DND-41 (cell line): ENCODE data around the gene LIMK2.
"Not testable (repeated sequence)": the region's sequence is repeated elsewhere in the genome, so short reads cannot be mapped to it uniquely, and the experiment has no call there.

Source experiments
- ATAC-seq: fragments of 200-7000 bp; cut with Tn5 transposase; 3 replicates; pipeline ENCODE4 v1.9.1; 2021; ENCODE audit warnings: low read depth; ENCODE audit not compliant: insufficient read depth
- DNase-seq: peaks from one replicate; pipeline ENCODE4 v3.0.0-alpha.2; 2020
- H2AFZ ChIP-seq: 2 replicates; pipeline ENCODE4 v1.6.0; 2012; ENCODE audit warnings: low read depth, low read length
- H3K27ac ChIP-seq: 2 replicates; pipeline ENCODE4 v1.5.1; 2012; ENCODE audit warnings: low read length, inconsistent platforms
- H3K27me3 ChIP-seq: fragments of 200-600 bp; sonication (generic); 2 replicates; pipeline ENCODE4 v1.6.0; 2012; ENCODE audit warnings: low read length, mild to moderate bottlenecking, inconsistent platforms; ENCODE audit not compliant: insufficient read depth, poor library complexity
- H3K36me3 ChIP-seq: 2 replicates; pipeline ENCODE4 v1.5.1; 2012; ENCODE audit warnings: low read length, inconsistent platforms; ENCODE audit not compliant: insufficient read depth
- H3K4me1 ChIP-seq: 2 replicates; pipeline ENCODE4 v1.5.1; 2012; ENCODE audit warnings: mild to moderate bottlenecking, low read length; ENCODE audit not compliant: insufficient read depth
- H3K4me2 ChIP-seq: 2 replicates; pipeline ENCODE4 v1.6.0; 2012; ENCODE audit warnings: mild to moderate bottlenecking, moderate library complexity, low read length, inconsistent platforms; ENCODE audit not compliant: insufficient read depth
- H3K4me3 ChIP-seq, 2 experiments: fragments of 200-600 bp in 1 of 2; shearing (Covaris generic) in 1 of 2; 2 replicates each; pipeline ENCODE4 v1.5.1; 2012 to 2016; ENCODE audit warnings: inconsistent platforms in 2 of 2, low read length in 2 of 2, mild to moderate bottlenecking in 2 of 2, low read depth in 1 of 2, moderate library complexity in 1 of 2
- H3K79me2 ChIP-seq: 2 replicates; pipeline ENCODE4 v1.6.0; 2012; ENCODE audit warnings: low read length, inconsistent platforms; ENCODE audit not compliant: insufficient read depth
- H3K9ac ChIP-seq: 2 replicates; pipeline ENCODE4 v1.6.0; 2012; ENCODE audit warnings: low read depth, mild to moderate bottlenecking, inconsistent platforms, low read length, moderate library complexity
- H3K9me3 ChIP-seq: 2 replicates; pipeline ENCODE4 v1.5.1; 2012; ENCODE audit warnings: low read length, moderate library complexity, mild to moderate bottlenecking, inconsistent platforms; ENCODE audit not compliant: insufficient read depth, severe bottlenecking
- H4K20me1 ChIP-seq: 2 replicates; pipeline ENCODE4 v1.6.0; 2012; ENCODE audit warnings: low read length; ENCODE audit not compliant: insufficient read depth
- CTCF ChIP-seq: IDR thresholded peaks from 2 replicates; pipeline ENCODE4 v1.5.1; 2012; ENCODE audit warnings: borderline replicate concordance, low read length, moderate library complexity, mild to moderate bottlenecking; ENCODE audit not compliant: poor library complexity, severe bottlenecking; ENCODE audit errors: extremely low read depth
- EZH2 ChIP-seq: IDR thresholded peaks from 3 replicates; pipeline ENCODE4 v1.6.1; 2012; ENCODE audit warnings: borderline replicate concordance, low read depth, mild to moderate bottlenecking, moderate library complexity, low read length, inconsistent platforms; ENCODE audit not compliant: severe bottlenecking

LIMK2 gene

GRCh38 chr22:31221084-31221483 is 9.0 kb downstream of the LIMK2 start:
- Histone ChIP-seq H3K27ac (no peak overlapping the region), H3K27me3 (no peaks in the 10 kb centered on the region), H3K36me3 (peaks cover 5% of the 10 kb centered on the region; the same call in 1 of the 2 replicates), H3K4me2 (no peak overlapping the region), H4K20me1 (peaks cover 13% of the 10 kb centered on the region; the same call in 1 of the 2 replicates), H3K9ac (no peak overlapping the region), H3K9me3 (no peaks in the 10 kb centered on the region), H3K79me2 (peaks cover 37% of the 10 kb centered on the region), H3K4me1 (0 out of 2 replicates have a peak, but pooled peaks cover 4% of the 10 kb centered on the region), H3K4me3 (no peak overlapping the region), H2AFZ (no peak overlapping the region)
- ATAC-seq: no peak
- no peak for DNase-seq
- TF ChIP-seq CTCF (no peak), EZH2 (no peak)

DNA sequence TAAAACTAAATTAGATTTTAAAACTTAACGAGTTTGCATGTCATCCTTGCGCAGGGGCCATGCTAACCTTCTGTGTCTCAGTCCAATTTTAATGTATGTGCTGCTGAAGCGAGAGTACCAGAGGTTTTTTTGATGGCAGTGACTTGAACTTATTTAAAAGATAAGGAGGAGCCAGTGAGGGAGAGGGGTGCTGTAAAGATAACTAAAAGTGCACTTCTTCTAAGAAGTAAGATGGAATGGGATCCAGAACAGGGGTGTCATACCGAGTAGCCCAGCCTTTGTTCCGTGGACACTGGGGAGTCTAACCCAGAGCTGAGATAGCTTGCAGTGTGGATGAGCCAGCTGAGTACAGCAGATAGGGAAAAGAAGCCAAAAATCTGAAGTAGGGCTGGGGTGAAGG is 10.6 kb downstream of the LIMK2 start:
- Histone ChIP-seq H3K9ac (no peak overlapping the region), H3K9me3 (no peaks in the 10 kb centered on the region), H3K4me3 (no peak overlapping the region), H3K79me2 (peaks cover 35% of the 10 kb centered on the region), H3K27me3 (no peaks in the 10 kb centered on the region), H4K20me1 (peaks cover 13% of the 10 kb centered on the region; the same call in 1 of the 2 replicates), H3K4me2 (no peak overlapping the region), H2AFZ (no peak overlapping the region), H3K36me3 (peaks cover 18% of the 10 kb centered on the region; the same call in 1 of the 2 replicates), H3K27ac (no peak overlapping the region), H3K4me1 (0 out of 2 replicates have a peak, but pooled peaks cover 4% of the 10 kb centered on the region)
- DNase-seq: no peak
- TF ChIP-seq CTCF: no peak
- TF ChIP-seq EZH2: no peak
- no peak for ATAC-seq

GRCh38 chr22:31223786-31224191 is 11.7 kb downstream of the LIMK2 start:
- Histone ChIP-seq H3K4me2 (no peak overlapping the region), H3K4me3 (no peak overlapping the region), H3K9me3 (no peaks in the 10 kb centered on the region), H3K4me1 (0 out of 2 replicates have a peak, but pooled peaks cover under 1% of the 10 kb centered on the region), H3K27me3 (no peaks in the 10 kb centered on the region), H4K20me1 (peaks cover 13% of the 10 kb centered on the region; the same call in 1 of the 2 replicates), H3K27ac (no peak overlapping the region), H3K79me2 (peaks cover 34% of the 10 kb centered on the region), H3K36me3 (peaks cover 20% of the 10 kb centered on the region; the same call in 1 of the 2 replicates), H2AFZ (no peak overlapping the region), H3K9ac (no peak overlapping the region)
- ATAC-seq (no peak), DNase-seq (no peak)
- TF ChIP-seq CTCF (no peak), EZH2 (no peak)

GRCh38 chr22:31224691-31225090 is 12.6 kb downstream of the LIMK2 start:
- H3K9me3 ChIP-seq, H3K27ac ChIP-seq, H2AFZ ChIP-seq, H3K4me3 ChIP-seq, H3K4me1 ChIP-seq, H3K27me3 ChIP-seq, H3K9ac ChIP-seq, ATAC-seq, DNase-seq, H3K4me2 ChIP-seq: not testable (repeated sequence)
- peaks cover 13% of the 10 kb centered on the region; the same call in 1 of the 2 replicates for H4K20me1 ChIP-seq
- peaks cover 32% of the 10 kb centered on the region for H3K79me2 ChIP-seq
- peaks cover 20% of the 10 kb centered on the region; the same call in 1 of the 2 replicates for H3K36me3 ChIP-seq
